ENCODE data around the gene TRAF2. TPM values are rescaled to one million over a fixed set of nuclear protein-coding genes. Genes with fewer than 3 reads are reported as not detected.

The TRAF2 gene
- total and polyA plus RNA-seq, 2 of the 8 experiments (the other 6 are each of a cell fraction or from before 2014, with no cell fraction given) = 26.9 to 50.2 TPM

DNA sequence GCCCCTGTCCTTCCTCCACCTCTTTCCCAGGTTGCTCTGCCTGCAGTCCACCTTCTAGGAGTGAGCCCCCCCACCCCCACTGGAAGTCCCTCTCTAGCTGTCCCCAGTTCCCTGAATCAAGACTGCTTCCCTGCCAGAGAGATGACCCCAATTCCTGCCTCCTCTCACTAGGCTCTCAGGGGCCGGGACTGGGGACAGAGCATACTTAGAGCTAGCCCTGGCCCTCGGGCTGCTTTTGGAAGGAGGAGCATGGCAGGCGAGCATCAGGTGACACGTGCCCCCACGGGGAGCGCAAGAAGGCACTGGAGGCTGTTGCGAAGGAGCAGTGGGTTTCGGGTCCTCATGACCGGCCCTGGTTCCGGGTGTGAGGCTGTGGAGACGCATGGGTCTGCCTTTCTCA lies 9.7 kb downstream of the TRAF2 start (continued):
- TF ChIP-seq POLR2AphosphoS5 (IDR thresholded peaks at IDR 0.05; ENCODE audit: low read depth, low read length) = no peak
- TF ChIP-seq, protein P1, sequence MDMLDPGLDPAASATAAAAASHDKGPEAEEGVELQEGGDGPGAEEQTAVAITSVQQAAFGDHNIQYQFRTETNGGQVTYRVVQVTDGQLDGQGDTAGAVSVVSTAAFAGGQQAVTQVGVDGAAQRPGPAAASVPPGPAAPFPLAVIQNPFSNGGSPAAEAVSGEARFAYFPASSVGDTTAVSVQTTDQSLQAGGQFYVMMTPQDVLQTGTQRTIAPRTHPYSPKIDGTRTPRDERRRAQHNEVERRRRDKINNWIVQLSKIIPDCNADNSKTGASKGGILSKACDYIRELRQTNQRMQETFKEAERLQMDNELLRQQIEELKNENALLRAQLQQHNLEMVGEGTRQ (IDR thresholded peaks at IDR 0.05; ENCODE audit: low read length) = no peak
- TF ChIP-seq PHF8 (conservative IDR thresholded peaks at IDR 0.05; ENCODE audit: low read depth, low read length) = no peak
- no peak for TF ChIP-seq BACH1 (IDR thresholded peaks at IDR 0.05; ENCODE audit: low read length)
- TF ChIP-seq, protein P2, sequence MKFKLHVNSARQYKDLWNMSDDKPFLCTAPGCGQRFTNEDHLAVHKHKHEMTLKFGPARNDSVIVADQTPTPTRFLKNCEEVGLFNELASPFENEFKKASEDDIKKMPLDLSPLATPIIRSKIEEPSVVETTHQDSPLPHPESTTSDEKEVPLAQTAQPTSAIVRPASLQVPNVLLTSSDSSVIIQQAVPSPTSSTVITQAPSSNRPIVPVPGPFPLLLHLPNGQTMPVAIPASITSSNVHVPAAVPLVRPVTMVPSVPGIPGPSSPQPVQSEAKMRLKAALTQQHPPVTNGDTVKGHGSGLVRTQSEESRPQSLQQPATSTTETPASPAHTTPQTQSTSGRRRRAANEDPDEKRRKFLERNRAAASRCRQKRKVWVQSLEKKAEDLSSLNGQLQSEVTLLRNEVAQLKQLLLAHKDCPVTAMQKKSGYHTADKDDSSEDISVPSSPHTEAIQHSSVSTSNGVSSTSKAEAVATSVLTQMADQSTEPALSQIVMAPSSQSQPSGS (IDR thresholded peaks at IDR 0.05; ENCODE audit: low read length) = no peak
- no peak for TF ChIP-seq TCF12 (IDR thresholded peaks at IDR 0.05; ENCODE audit: low read depth, low read length)

Data from H1 (cell line).